Common myeloid progenitor, CD34-positive (primary cell): ENCODE results near the gene NUDT17.
A peak's percentile ranks its signal among the peaks of the same experiment; 100 is the strongest.
"Not testable (repeated sequence)": the region's sequence is repeated elsewhere in the genome, so short reads cannot be mapped to it uniquely, and the experiment has no call there.

Experiments used
- CTCF ChIA-PET: fragments of 350-600 bp; sonication (Branson Sonifier 250); formaldehyde crosslinking; loops from one replicate; lab custom pipeline; 2021; ENCODE audit warnings: antibody characterized with exemption; lab: Charles Lee
- POLR2A ChIA-PET: fragments of 350-600 bp; sonication (Branson Sonifier 250); formaldehyde crosslinking; loops from one replicate; lab custom pipeline; 2021; ENCODE audit warnings: antibody characterized with exemption; lab: Charles Lee
- DNase-seq, 3 donors: peaks; one replicate each; pipeline versions ENCODE4 v3.0.0 to v3.0.0-alpha.2; 2013
- H3K27ac ChIP-seq, 2 experiments: 1 replicate in 1 of 2; 2 replicates in 1 of 2; pipeline ENCODE4 v1.7.0; 2013; ENCODE audit warnings: inconsistent platforms in 2 of 2, low read length in 2 of 2, mild to moderate bottlenecking in 2 of 2, low read depth in 1 of 2, moderate library complexity in 1 of 2; ENCODE audit not compliant: severe bottlenecking in 2 of 2, insufficient read depth in 1 of 2, poor library complexity in 1 of 2
- H3K27me3 ChIP-seq, 5 experiments: replicated peaks in 2 of 5; 1 replicate in 3 of 5; 2 replicates in 2 of 5; pipeline versions ENCODE4 v1.6.1 to v1.7.0; 2013; ENCODE audit warnings: low read length in 4 of 5, mild to moderate bottlenecking in 2 of 5, moderate library complexity in 2 of 5, inconsistent platforms in 1 of 5; ENCODE audit not compliant: insufficient read depth in 5 of 5, control insufficient read depth in 4 of 5
- H3K36me3 ChIP-seq, 4 experiments: 1 replicate in 2 of 4; 2 replicates in 2 of 4; pipeline versions ENCODE4 v1.6.1 to v1.7.0; 2013; ENCODE audit warnings: low read length in 3 of 4, control low read depth in 1 of 4, mild to moderate bottlenecking in 1 of 4; ENCODE audit not compliant: control insufficient read depth in 4 of 4, insufficient read depth in 4 of 4
- H3K4me1 ChIP-seq, 4 experiments: 1 replicate in 3 of 4; 2 replicates in 1 of 4; pipeline versions ENCODE4 v1.6.1 to v1.7.1; 2013; ENCODE audit warnings: low read length in 3 of 4, mild to moderate bottlenecking in 3 of 4, control low read depth in 1 of 4, inconsistent platforms in 1 of 4, moderate library complexity in 1 of 4; ENCODE audit not compliant: control insufficient read depth in 4 of 4, insufficient read depth in 4 of 4; ENCODE audit errors: control extremely low read depth in 1 of 4
- H3K4me3 ChIP-seq, 7 experiments: 1 replicate in 4 of 7; 2 replicates in 3 of 7; pipeline versions ENCODE4 v1.5.1 to v1.7.0; 2013; ENCODE audit warnings: mild to moderate bottlenecking in 7 of 7, low read length in 6 of 7, moderate library complexity in 6 of 7, inconsistent platforms in 2 of 7, low read depth in 2 of 7, control low read depth in 1 of 7; ENCODE audit not compliant: insufficient read depth in 4 of 7, control insufficient read depth in 1 of 7; ENCODE audit errors: extremely low read depth in 1 of 7
- H3K9me3 ChIP-seq, 5 experiments: 1 replicate in 4 of 5; 2 replicates in 1 of 5; pipeline versions ENCODE4 v1.6.1 to v1.7.1; 2013; ENCODE audit warnings: low read length in 4 of 5, mild to moderate bottlenecking in 2 of 5, inconsistent platforms in 1 of 5, low read depth in 1 of 5, moderate library complexity in 1 of 5; ENCODE audit not compliant: control insufficient read depth in 4 of 5, insufficient read depth in 2 of 5; ENCODE audit errors: control extremely low read depth in 1 of 5
- WGBS: methylation state at CpG from one replicate; pipeline ENCODE4 v1.1.5; 2013; ENCODE audit not compliant: insufficient coverage; 5-methylcytosine and 5-hydroxymethylcytosine counted together

The NUDT17 gene

GRCh38 chr1:145806844-145807243, 38.6 kb upstream of the NUDT17 start:
- H3K4me1 ChIP-seq, result peaks cover 2 to 11% (median 9%) of the 10 kb centered on the region in 4 experiments
- ChIA-PET POLR2A (no interaction called here), CTCF (interaction anchor here (1.7 kb wide), 2 partner anchors 19 to 39 kb away, joined by 5 read pairs; partner anchors contain the start of gene NUDT17)
- no peak overlapping the region for H3K27ac ChIP-seq
- no peak for DNase-seq
- peaks cover 0 to 4% (median 0%) of the 10 kb centered on the region in 4 experiments for H3K36me3 ChIP-seq
- H3K9me3 ChIP-seq, result no peaks in the 10 kb centered on the region
- H3K4me3 ChIP-seq, result no peak overlapping the region
- WGBS, result 100% methylated on average over 4 of the region's 7 CpGs
- no peaks in the 10 kb centered on the region for H3K27me3 ChIP-seq

GRCh38 chr1:145812977-145813810, 32.2 kb upstream of the NUDT17 start:
- no CpG with 5 or more reads among the region's 6 CpGs for WGBS
- H3K36me3 ChIP-seq, H3K27ac ChIP-seq, H3K27me3 ChIP-seq, POLR2A ChIA-PET, H3K4me1 ChIP-seq, H3K9me3 ChIP-seq, H3K4me3 ChIP-seq, CTCF ChIA-PET, DNase-seq: not testable (repeated sequence)

- H3K27ac ChIP-seq, H3K36me3 ChIP-seq, H3K27me3 ChIP-seq, POLR2A ChIA-PET, CTCF ChIA-PET, H3K9me3 ChIP-seq, H3K4me1 ChIP-seq, H3K4me3 ChIP-seq: not testable (repeated sequence)
- DNase-seq, result peak in 1 of 3 donors; percentile 31
- WGBS, result no CpG with 5 or more reads among the region's 6 CpGs
These were observed 27.3 kb upstream of the NUDT17 start for GRCh38 chr1:145818095-145818494.

GRCh38 chr1:145822779-145823331, 22.6 kb upstream of the NUDT17 start:
- Histone ChIP-seq H3K4me3 (peak overlapping the region in 1 of 7 experiments; percentile 50), H3K4me1 (peaks cover 0 to 20% (median 6%) of the 10 kb centered on the region in 4 experiments), H3K36me3 (peaks cover 8 to 17% (median 13%) of the 10 kb centered on the region in 4 experiments)
- POLR2A ChIA-PET, H3K27ac ChIP-seq, CTCF ChIA-PET, H3K9me3 ChIP-seq, DNase-seq, H3K27me3 ChIP-seq: not testable (repeated sequence)
- WGBS, result no CpG with 5 or more reads among the region's 16 CpGs

GRCh38 chr1:145823565-145824498, 21.6 kb upstream of the NUDT17 start, which contains the start of the genes POLR3C and RNF115:
POLR3C (plus strand) TSS chr1:145824200; CDS start chr1:145825777, 1,577 bp downstream.
RNF115 (minus strand) TSS chr1:145824095; CDS start chr1:145823873, 222 bp downstream.
- H3K36me3 ChIP-seq, result peaks cover 17 to 27% (median 21%) of the 10 kb centered on the region in 4 experiments
- no peaks in the 10 kb centered on the region for H3K9me3 ChIP-seq
- peak; percentile 91 to 96 (median 92) for DNase-seq
- H3K27me3 ChIP-seq, result no peaks in the 10 kb centered on the region
- ChIA-PET CTCF (interaction anchor here (1.2 kb wide), 1 partner anchor 22 kb away, joined by 3 read pairs; the partner anchor contains the start of gene NUDT17), POLR2A (interaction anchor here (0.7 to 1.4 kb wide), 4 partner anchors 15 to 215 kb away, joined by 3 to 6 read pairs (median 3); partner anchors contain the start of gene NUDT17)
- peak within 1 kb of the TSS; percentile 82 to 87 for H3K27ac ChIP-seq
- under 1% methylated on average over 77 of the region's 89 CpGs for WGBS
- H3K4me1 ChIP-seq, result peaks cover 0 to 20% (median 6%) of the 10 kb centered on the region in 4 experiments
- peak within 1 kb of the TSS; percentile 69 to 98 (median 92) for H3K4me3 ChIP-seq

- Histone ChIP-seq H3K9me3 (no peaks in the 10 kb centered on the region), H3K27ac (peak overlapping the region; percentile 82 to 87), H3K4me1 (peaks cover 0 to 20% (median 6%) of the 10 kb centered on the region in 4 experiments), H3K36me3 (peaks cover 19 to 33% (median 27%) of the 10 kb centered on the region in 4 experiments), H3K27me3 (no peaks in the 10 kb centered on the region), H3K4me3 (peak overlapping the region; percentile 69 to 98 (median 92))
- DNase-seq, result no peak
- POLR2A ChIA-PET, result interaction anchor here (0.9 to 1.4 kb wide), 3 partner anchors 14 to 24 kb away, joined by 3 to 6 read pairs (median 3); partner anchors contain the start of gene NUDT17
- 0% methylated on average over 6 of the region's 7 CpGs for WGBS
- CTCF ChIA-PET, result interaction anchor here (0.7 to 2.7 kb wide), 5 partner anchors 10 to 22 kb away, joined by 3 to 17 read pairs (median 4); partner anchors contain the start of gene NUDT17
These were observed 21.0 kb upstream of the NUDT17 start for GRCh38 chr1:145824499-145824842.
